Kidney epithelial cell (primary cell): ENCODE results near the gene PCBP1. TPM values are rescaled to one million over a fixed set of nuclear protein-coding genes. Genes with fewer than 3 reads are reported as not detected.

Experiments
- DNase-seq: peaks from one replicate; pipeline ENCODE4 v3.0.0-alpha.2; 2010; ENCODE audit warnings: low read depth
- H3K27me3 ChIP-seq: 2 replicates; pipeline ENCODE4 v1.6.0; 2011; ENCODE audit warnings: low read length; ENCODE audit not compliant: control insufficient read depth, insufficient read depth
- H3K36me3 ChIP-seq: 2 replicates; pipeline ENCODE4 v1.5.1; 2011; ENCODE audit warnings: low read length; ENCODE audit not compliant: control insufficient read depth, insufficient read depth
- H3K4me3 ChIP-seq: 2 replicates; pipeline ENCODE4 v1.5.1; 2011; ENCODE audit warnings: low read depth, mild to moderate bottlenecking, control low read depth, low read length
- CTCF ChIP-seq: IDR thresholded peaks from 2 replicates; pipeline ENCODE4 v1.5.1; 2011; ENCODE audit warnings: mild to moderate bottlenecking, moderate library complexity, low read length, control low read depth, inconsistent platforms; ENCODE audit not compliant: insufficient read depth, poor library complexity, severe bottlenecking
- total RNA-seq: library from RNA; depleted of rRNA; stranded (reverse); fragments of >200 nt; gene quantifications from 2 replicates; pipeline ENCODE4 v1.2.3, GENCODE V29; 2015

PCBP1 gene
- total RNA-seq, 1 donor from 2014 or later = 144 TPM

DNA sequence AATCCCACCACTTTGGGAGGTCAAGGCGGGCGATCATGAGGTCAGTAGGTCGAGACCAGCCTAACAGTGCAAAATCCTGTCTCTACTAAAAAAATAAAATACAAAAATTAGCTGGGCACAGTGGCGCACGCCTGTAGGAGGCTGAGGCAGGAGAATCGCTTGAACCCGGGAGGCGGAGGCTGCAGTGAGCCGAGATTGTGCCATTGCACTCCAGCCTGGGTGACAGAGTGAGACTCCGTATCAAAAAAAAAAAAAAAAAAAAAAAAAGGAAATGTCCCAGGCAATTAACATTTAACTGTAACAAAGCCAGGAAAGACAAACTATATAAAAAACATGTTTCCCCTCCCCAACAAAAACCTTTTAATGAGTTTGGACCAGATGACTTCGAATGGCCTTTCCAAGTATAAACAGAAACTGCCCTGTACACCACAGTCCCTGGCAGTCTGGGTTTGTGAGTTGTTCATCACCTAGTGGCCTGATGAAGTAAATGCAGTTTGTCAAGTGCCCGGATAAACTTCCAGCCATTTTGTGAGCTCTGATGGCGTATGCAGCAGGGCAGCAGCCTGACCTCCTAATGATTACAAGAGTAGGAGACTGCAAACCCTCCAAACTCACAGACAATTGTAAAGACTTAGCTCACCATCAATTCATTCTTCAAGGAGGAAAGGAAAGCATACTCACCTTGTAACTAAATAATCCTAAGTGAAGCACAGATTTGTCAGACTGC is 16.6 kb upstream of the PCBP1 start:
- H3K4me3 ChIP-seq = no peak overlapping the region
- TF ChIP-seq CTCF = peak; percentile 79
- no peaks in the 10 kb centered on the region for H3K36me3 ChIP-seq
- no peaks in the 10 kb centered on the region for H3K27me3 ChIP-seq
- DNase-seq = peak; percentile 48

DNA sequence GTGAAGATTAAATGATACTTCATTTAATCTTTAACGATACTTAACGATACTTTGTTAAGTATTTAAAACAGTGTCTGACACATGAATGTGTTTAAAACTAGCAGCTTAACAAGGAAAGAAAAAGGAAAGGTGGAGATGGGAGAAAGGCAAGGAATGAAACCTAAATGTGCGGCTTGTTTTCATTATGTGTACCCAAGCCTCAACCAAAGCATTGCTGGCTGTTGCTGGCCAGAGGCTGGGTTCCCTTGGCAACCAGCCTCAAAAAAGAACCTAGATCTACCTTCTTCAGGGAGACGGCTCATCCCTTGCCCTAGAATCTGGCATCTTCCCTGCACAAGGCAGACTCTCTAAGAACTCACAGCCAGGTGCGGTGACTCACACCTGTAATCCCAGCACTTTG is 13.8 kb upstream of the PCBP1 start:
- TF ChIP-seq CTCF = no peak
- Histone ChIP-seq H3K36me3 (peaks cover 2% of the 10 kb centered on the region), H3K4me3 (no peak overlapping the region), H3K27me3 (no peaks in the 10 kb centered on the region)
- no peak for DNase-seq

DNA sequence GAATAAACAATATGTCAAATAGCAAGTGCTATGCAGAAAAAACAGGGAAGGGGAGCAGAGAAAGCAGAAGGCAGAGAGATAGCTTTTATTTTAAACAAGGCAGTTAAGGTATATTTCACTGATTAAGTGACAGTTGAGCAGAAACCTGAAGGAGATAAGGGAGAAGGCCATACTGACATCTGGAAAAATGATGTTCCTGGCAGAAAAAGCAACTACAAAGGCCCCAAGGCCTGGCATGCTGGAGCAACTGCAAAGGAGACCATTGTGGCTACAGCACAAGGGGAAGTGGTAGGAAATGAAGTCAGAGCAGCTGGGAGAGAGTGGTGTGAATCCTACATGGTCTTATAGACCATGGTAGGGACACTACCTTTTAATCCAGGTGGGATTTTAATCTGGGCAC is 8.9 kb upstream of the PCBP1 start:
- peaks cover 2% of the 10 kb centered on the region for H3K36me3 ChIP-seq
- TF ChIP-seq CTCF = no peak
- no peaks in the 10 kb centered on the region for H3K27me3 ChIP-seq
- DNase-seq = no peak
- no peak overlapping the region for H3K4me3 ChIP-seq

DNA sequence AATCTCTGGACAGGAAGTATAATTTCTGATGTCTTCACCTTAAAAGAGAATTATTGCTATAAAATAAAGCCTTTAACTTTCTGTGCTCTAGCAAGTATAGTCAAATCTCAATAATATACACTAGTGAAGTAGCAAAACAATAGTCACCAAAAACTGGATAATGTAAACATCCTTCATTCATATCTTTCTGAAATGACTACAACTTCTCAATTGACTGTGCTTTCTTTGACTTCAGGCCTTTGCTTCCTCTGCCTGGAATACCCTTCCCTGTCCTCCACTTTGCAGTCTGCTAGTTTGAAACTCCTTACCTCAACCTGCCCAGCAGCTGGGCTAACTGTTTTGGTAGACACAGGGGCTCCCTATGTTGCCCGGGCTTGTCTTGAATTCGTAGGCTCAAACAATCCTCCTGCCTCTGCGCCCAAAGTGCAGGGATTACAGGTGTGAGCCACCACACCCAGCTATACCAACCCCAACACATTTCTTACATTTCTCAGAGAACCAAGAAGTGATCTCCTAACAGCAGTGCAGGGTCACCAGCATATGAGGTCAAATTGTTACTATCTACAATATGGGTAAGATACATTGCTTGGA is 6.6 kb upstream of the PCBP1 start:
- no peak for TF ChIP-seq CTCF
- Histone ChIP-seq H3K4me3 (no peak overlapping the region), H3K36me3 (peaks cover 2% of the 10 kb centered on the region), H3K27me3 (no peaks in the 10 kb centered on the region)
- DNase-seq = no peak

DNA sequence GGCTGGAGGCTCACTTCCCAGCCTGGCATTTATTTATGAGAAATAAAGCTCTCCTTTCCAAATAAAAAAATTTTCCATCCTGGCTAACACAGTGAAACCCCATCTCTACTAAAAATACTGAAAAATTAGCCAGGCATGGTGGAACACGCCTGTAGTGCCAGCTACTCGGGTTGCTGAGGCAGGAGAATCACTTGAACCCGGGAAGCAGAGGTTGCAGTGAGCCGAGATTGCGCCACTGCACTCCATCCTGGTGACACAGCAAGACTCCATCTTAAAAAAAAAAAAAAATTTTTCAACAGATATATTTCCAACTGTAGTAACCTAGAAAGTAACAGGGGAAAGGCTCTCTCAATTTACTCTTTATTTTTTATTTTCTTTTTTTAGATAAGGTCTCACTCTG is 6.1 kb upstream of the PCBP1 start:
- TF ChIP-seq CTCF = no peak
- DNase-seq = no peak
- H3K4me3 ChIP-seq = no peak overlapping the region

More for the DNA sequence above, 6.1 kb upstream of the PCBP1 start:
- Histone ChIP-seq H3K27me3 (no peaks in the 10 kb centered on the region), H3K36me3 (peaks cover 2% of the 10 kb centered on the region)
